HuH-7 (cell line): ENCODE data around the gene SMYD3.
"Not testable (repeated sequence)": the region's sequence is repeated elsewhere in the genome, so short reads cannot be mapped to it uniquely, and the experiment has no call there.

Experiments
- DNase-seq: peaks from one replicate; pipeline ENCODE4 v3.0.0; 2011; ENCODE audit warnings: low spot score

The SMYD3 gene

GRCh38 chr1:245832771-245833527, 674.1 kb downstream of the SMYD3 start:
- no peak for DNase-seq

- no peak for DNase-seq
Observed at GRCh38 chr1:245831518-245831917, 675.6 kb downstream of the SMYD3 start.

- no peak for DNase-seq
Observed at GRCh38 chr1:245829826-245830225, 677.3 kb downstream of the SMYD3 start.

GRCh38 chr1:245829194-245829593, 677.9 kb downstream of the SMYD3 start:
- DNase-seq: no peak

GRCh38 chr1:245827301-245827700, 679.8 kb downstream of the SMYD3 start:
- DNase-seq: no peak

GRCh38 chr1:245825128-245825901, 681.8 kb downstream of the SMYD3 start:
- peak; percentile 39 for DNase-seq

- DNase-seq: no peak
Observed at GRCh38 chr1:245823408-245824147, 683.5 kb downstream of the SMYD3 start.

GRCh38 chr1:245822996-245823395, 684.1 kb downstream of the SMYD3 start:
- no peak for DNase-seq

- not testable (repeated sequence) for DNase-seq
Observed at GRCh38 chr1:245818363-245818762, 688.7 kb downstream of the SMYD3 start.

- not testable (repeated sequence) for DNase-seq
Observed at GRCh38 chr1:245816496-245816895, 690.6 kb downstream of the SMYD3 start.

GRCh38 chr1:245814651-245815050, 692.4 kb downstream of the SMYD3 start:
- DNase-seq: no peak

GRCh38 chr1:245812278-245812677, 694.8 kb downstream of the SMYD3 start:
- no peak for DNase-seq

- peak; percentile 67 for DNase-seq
Observed at GRCh38 chr1:245810789-245811337, 696.2 kb downstream of the SMYD3 start.

- no peak for DNase-seq
Observed at GRCh38 chr1:245810181-245810769, 696.8 kb downstream of the SMYD3 start.

GRCh38 chr1:245809361-245809760, 697.7 kb downstream of the SMYD3 start:
- no peak for DNase-seq

GRCh38 chr1:245807954-245808719, 698.9 kb downstream of the SMYD3 start:
- no peak for DNase-seq

GRCh38 chr1:245807306-245807705, 699.8 kb downstream of the SMYD3 start:
- DNase-seq: no peak

GRCh38 chr1:245805532-245805931, 701.5 kb downstream of the SMYD3 start:
- DNase-seq: no peak

- no peak for DNase-seq
Observed at GRCh38 chr1:245804696-245805095, 702.4 kb downstream of the SMYD3 start.

- no peak for DNase-seq
Observed at GRCh38 chr1:245803666-245804037, 703.4 kb downstream of the SMYD3 start.

- no peak for DNase-seq
Observed at GRCh38 chr1:245802941-245803665, 704.0 kb downstream of the SMYD3 start.
